Nephron progenitor cell (in vitro differentiated cells): ENCODE measurements around the gene WDFY3.

Source experiments
- DNase-seq: peaks from one replicate; pipeline ENCODE4 v3.0.0; 2021
- H3K27ac Mint-ChIP-seq: 2 replicates; pipeline ENCODE4 v1.8.0; 2021; ENCODE audit warnings: mild to moderate bottlenecking, moderate library complexity, mixed read lengths
- H3K27me3 Mint-ChIP-seq: 2 replicates; pipeline ENCODE4 v1.8.0; 2021; ENCODE audit warnings: mild to moderate bottlenecking, low read depth, mixed read lengths; ENCODE audit not compliant: poor library complexity
- H3K36me3 Mint-ChIP-seq: 2 replicates; pipeline ENCODE4 v1.8.0; 2021; ENCODE audit warnings: low read depth, mixed read lengths
- H3K4me1 Mint-ChIP-seq: 2 replicates; pipeline ENCODE4 v1.8.0; 2021; ENCODE audit warnings: mixed read lengths
- H3K4me3 Mint-ChIP-seq: 2 replicates; pipeline ENCODE4 v1.8.0; 2021; ENCODE audit warnings: mild to moderate bottlenecking, moderate library complexity, mixed read lengths
- H3K9me3 Mint-ChIP-seq: 2 replicates; pipeline ENCODE4 v1.8.0; 2021; ENCODE audit warnings: mild to moderate bottlenecking, moderate library complexity, mixed read lengths
- CTCF ChIP-seq: fragments of 200-600 bp; sonication (generic); IDR thresholded peaks from 2 replicates; pipeline ENCODE4 v1.5.0; 2021; ENCODE audit warnings: antibody characterized with exemption

The WDFY3 gene

GRCh38 chr4:84914686-84915395 is 51.6 kb downstream of the WDFY3 start:
- H3K9me3 Mint-ChIP-seq = peaks cover 8% of the 10 kb centered on the region
- H3K4me1 Mint-ChIP-seq = no peaks in the 10 kb centered on the region
- H3K4me3 Mint-ChIP-seq = no peak overlapping the region
- peaks cover 71% of the 10 kb centered on the region for H3K36me3 Mint-ChIP-seq
- no peak overlapping the region for H3K27ac Mint-ChIP-seq
- H3K27me3 Mint-ChIP-seq = no peaks in the 10 kb centered on the region
- no peak for TF ChIP-seq CTCF
- DNase-seq = no peak

GRCh38 chr4:84913176-84913575 is 53.3 kb downstream of the WDFY3 start:
- no peak for TF ChIP-seq CTCF
- H3K4me1 Mint-ChIP-seq = peaks cover 1% of the 10 kb centered on the region
- H3K9me3 Mint-ChIP-seq = peaks cover 8% of the 10 kb centered on the region
- DNase-seq = no peak
- no peak overlapping the region for H3K27ac Mint-ChIP-seq
- H3K36me3 Mint-ChIP-seq = peaks cover 64% of the 10 kb centered on the region
- no peaks in the 10 kb centered on the region for H3K27me3 Mint-ChIP-seq
- no peak overlapping the region for H3K4me3 Mint-ChIP-seq

- TF ChIP-seq CTCF = no peak
- Mint-ChIP-seq H3K4me3 (no peak overlapping the region), H3K27ac (no peak overlapping the region), H3K4me1 (peaks cover 6% of the 10 kb centered on the region), H3K9me3 (peaks cover 8% of the 10 kb centered on the region), H3K27me3 (no peaks in the 10 kb centered on the region), H3K36me3 (peaks cover 64% of the 10 kb centered on the region)
- DNase-seq = no peak
These were observed 53.7 kb downstream of the WDFY3 start for GRCh38 chr4:84912741-84913140.

GRCh38 chr4:84908876-84909275 is 57.6 kb downstream of the WDFY3 start:
- Mint-ChIP-seq H3K27ac (no peak overlapping the region), H3K4me1 (peaks cover 20% of the 10 kb centered on the region), H3K4me3 (no peak overlapping the region), H3K27me3 (no peaks in the 10 kb centered on the region), H3K36me3 (peaks cover 55% of the 10 kb centered on the region), H3K9me3 (peaks cover 6% of the 10 kb centered on the region)
- no peak for TF ChIP-seq CTCF
- no peak for DNase-seq

- TF ChIP-seq CTCF = no peak
- peak overlapping the region; percentile 33 for H3K27ac Mint-ChIP-seq
- peaks cover 4% of the 10 kb centered on the region for H3K9me3 Mint-ChIP-seq
- peaks cover 41% of the 10 kb centered on the region for H3K36me3 Mint-ChIP-seq
- peaks cover 24% of the 10 kb centered on the region for H3K4me1 Mint-ChIP-seq
- no peak for DNase-seq
- H3K4me3 Mint-ChIP-seq = no peak overlapping the region
- H3K27me3 Mint-ChIP-seq = no peaks in the 10 kb centered on the region
These were observed 59.3 kb downstream of the WDFY3 start for GRCh38 chr4:84907145-84907544.

- no peaks in the 10 kb centered on the region for H3K27me3 Mint-ChIP-seq
- peaks cover 39% of the 10 kb centered on the region for H3K36me3 Mint-ChIP-seq
- no peak for TF ChIP-seq CTCF
- H3K4me1 Mint-ChIP-seq = peaks cover 24% of the 10 kb centered on the region
- no peaks in the 10 kb centered on the region for H3K9me3 Mint-ChIP-seq
- no peak for DNase-seq
- peak overlapping the region; percentile 11 for H3K27ac Mint-ChIP-seq
- no peak overlapping the region for H3K4me3 Mint-ChIP-seq
These were observed 60.8 kb downstream of the WDFY3 start for GRCh38 chr4:84905646-84906045.
